Prostate gland (tissue), 2 donors: ENCODE data around the gene SRP68. TPM values are rescaled to one million over a fixed set of nuclear protein-coding genes. Genes with fewer than 3 reads are reported as not detected.

Experiments
- DNase-seq: peaks from one replicate; pipeline ENCODE4 v3.0.0-alpha.2; 2019; ENCODE audit warnings: low spot score
- H3K27ac ChIP-seq, 2 donors: fragments of 200-600 bp; sonication (generic); 2 replicates each; pipeline ENCODE4 v1.5.1; 2017 to 2019
- H3K27me3 ChIP-seq: fragments of 200-600 bp; sonication (generic); replicated peaks from 2 replicates; pipeline ENCODE4 v1.5.1; 2019; ENCODE audit not compliant: insufficient read depth
- H3K36me3 ChIP-seq, 2 donors: fragments of 200-600 bp; sonication (generic); 1 replicate in 1 of 2; 2 replicates in 1 of 2; pipeline versions ENCODE4 v1.5.1 to v1.8.1; 2017 to 2019
- H3K4me1 ChIP-seq: fragments of 200-600 bp; sonication (generic); replicated peaks from 2 replicates; pipeline ENCODE4 v1.5.1; 2019
- H3K4me3 ChIP-seq, 2 donors: fragments of 200-600 bp; sonication (generic); 2 replicates each; pipeline ENCODE4 v1.5.1; 2017 to 2019
- H3K9me3 ChIP-seq: fragments of 200-600 bp; sonication (generic); 2 replicates; pipeline ENCODE4 v1.5.1; 2017
- POLR2A ChIP-seq: fragments of 450-650 bp; IDR thresholded peaks from one replicate; pipeline ENCODE4 v1.6.1; 2016; ENCODE audit warnings: antibody characterized with exemption, mild to moderate bottlenecking
- POLR2AphosphoS5 ChIP-seq: sonication (generic); formaldehyde crosslinking; IDR thresholded peaks from one replicate; pipeline ENCODE4 v1.6.1; 2017; ENCODE audit warnings: antibody characterized with exemption
- WGBS: methylation state at CpG from one replicate; pipeline ENCODE4 v1.1.5; 2018; 5-methylcytosine and 5-hydroxymethylcytosine counted together
- intact Hi-C: fragments of 100-400 bp; cut with DNase I; formaldehyde crosslinking; loops from one replicate; pipeline ENCODE4 v1.14.2; 2022
- total RNA-seq, 2 donors: library from RNA; depleted of rRNA; stranded (reverse); fragments of >200 nt; gene quantifications; one replicate each; pipeline ENCODE4 v1.1.0, GENCODE V29; 2016
- TF ChIP-seq, protein P1 (sequence below), 4 experiments: fragments of 200-600 bp in 2 of 4; fragments of 450-650 bp in 2 of 4; sonication (generic) in 2 of 4; IDR thresholded peaks; 1 replicate in 3 of 4; 2 replicates in 1 of 4; pipeline ENCODE4 v1.5.1; 2016 to 2019; ENCODE audit warnings: antibody characterized with exemption in 4 of 4, mild to moderate bottlenecking in 2 of 4, moderate library complexity in 2 of 4

SRP68 gene
- total RNA-seq, 2 donors from 2014 or later: 33.5 to 51.2 TPM

DNA sequence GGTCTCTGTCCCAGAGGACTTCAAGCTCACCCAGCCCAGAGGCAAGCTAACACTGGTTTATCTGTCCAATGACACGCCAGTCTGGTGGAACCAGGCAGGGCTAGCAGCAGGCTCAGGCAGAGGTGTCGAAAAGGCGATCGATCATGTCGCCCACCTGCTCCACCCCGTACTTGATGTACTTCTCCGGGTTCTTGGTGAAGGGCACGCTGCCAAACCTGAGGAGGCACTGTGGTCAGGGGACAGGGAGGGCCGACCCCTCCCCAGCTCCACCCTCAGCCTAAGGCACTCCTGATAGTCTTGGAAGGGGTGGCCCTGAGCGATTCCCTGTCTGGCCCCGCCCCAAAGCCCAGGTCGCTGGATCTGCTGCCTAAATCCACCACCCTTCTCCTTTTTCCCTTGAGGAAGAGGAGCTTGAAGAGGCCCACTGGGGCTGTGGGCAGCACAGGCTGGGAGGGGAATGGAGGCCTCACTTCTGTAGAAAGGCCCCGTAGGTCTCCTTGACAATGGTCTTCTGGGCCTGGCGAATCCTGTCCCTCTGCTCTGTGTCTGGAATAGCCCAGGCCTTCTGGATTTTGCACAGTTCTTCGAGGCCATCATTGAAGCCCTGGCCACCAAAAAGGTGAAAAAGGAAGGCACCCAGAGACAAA, 11.3 kb upstream of the SRP68 start:
- H3K36me3 ChIP-seq: peaks cover 20 to 44% of the 10 kb centered on the region in 2 donors
- TF ChIP-seq POLR2A (no peak), POLR2AphosphoS5 (no peak)
- TF ChIP-seq, protein P1, sequence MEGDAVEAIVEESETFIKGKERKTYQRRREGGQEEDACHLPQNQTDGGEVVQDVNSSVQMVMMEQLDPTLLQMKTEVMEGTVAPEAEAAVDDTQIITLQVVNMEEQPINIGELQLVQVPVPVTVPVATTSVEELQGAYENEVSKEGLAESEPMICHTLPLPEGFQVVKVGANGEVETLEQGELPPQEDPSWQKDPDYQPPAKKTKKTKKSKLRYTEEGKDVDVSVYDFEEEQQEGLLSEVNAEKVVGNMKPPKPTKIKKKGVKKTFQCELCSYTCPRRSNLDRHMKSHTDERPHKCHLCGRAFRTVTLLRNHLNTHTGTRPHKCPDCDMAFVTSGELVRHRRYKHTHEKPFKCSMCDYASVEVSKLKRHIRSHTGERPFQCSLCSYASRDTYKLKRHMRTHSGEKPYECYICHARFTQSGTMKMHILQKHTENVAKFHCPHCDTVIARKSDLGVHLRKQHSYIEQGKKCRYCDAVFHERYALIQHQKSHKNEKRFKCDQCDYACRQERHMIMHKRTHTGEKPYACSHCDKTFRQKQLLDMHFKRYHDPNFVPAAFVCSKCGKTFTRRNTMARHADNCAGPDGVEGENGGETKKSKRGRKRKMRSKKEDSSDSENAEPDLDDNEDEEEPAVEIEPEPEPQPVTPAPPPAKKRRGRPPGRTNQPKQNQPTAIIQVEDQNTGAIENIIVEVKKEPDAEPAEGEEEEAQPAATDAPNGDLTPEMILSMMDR (IDR thresholded peaks at IDR 0.05): no peak
- WGBS: 70% methylated on average over 15 of the region's 15 CpGs
- H3K4me3 ChIP-seq: no peak overlapping the region
- intact Hi-C loops: no loop called here
- H3K27ac ChIP-seq: no peak overlapping the region
- H3K9me3 ChIP-seq: no peaks in the 10 kb centered on the region
- no peaks in the 10 kb centered on the region for H3K27me3 ChIP-seq
- DNase-seq: no peak
- H3K4me1 ChIP-seq: no peaks in the 10 kb centered on the region

DNA sequence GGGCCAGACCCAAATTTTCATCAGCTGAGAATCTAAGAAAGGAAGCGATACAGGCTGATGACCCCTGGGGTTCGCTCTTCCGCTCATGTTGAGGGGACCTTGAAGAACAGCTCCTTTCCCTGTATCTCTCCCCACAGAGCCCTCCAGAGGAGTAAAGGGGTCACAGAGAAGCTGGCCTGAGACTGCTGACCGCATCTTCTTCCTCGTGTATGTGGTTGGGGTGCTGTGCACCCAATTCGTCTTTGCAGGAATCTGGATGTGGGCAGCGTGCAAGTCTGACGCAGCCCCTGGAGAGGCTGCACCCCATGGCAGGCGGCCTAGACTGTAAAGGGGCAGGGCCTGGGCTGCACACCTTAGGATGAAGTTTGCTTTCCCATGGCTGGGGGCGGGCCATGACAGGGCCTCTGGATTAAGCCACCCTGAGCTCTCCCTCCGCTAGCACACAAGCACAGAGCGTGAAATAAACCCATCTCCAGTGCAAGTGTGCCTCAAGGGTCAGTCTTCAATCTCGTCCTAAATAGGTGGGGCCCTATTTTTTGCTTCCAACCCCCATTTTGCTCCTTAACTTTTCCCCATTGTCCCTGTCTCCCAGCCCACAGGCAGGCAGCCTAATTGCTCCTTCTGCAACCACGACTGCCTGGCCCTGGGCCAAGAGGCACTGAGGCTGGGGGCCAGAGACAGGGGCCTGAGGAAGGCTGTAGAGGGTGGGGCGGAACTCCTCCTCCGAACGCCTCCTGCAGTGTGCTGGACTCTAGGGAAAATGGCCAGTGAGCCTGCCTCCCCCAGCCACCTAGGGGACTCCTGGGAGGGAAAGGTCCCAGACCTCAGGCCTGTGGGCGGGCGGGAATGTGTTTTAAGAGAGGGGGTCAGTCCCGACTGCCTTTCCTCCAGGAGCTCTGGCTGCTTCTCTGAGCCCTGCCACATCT, 10.3 kb upstream of the SRP68 start:
- TF ChIP-seq POLR2A (no peak), POLR2AphosphoS5 (no peak)
- TF ChIP-seq, protein P1 (IDR thresholded peaks at IDR 0.05): no peak
- no peak overlapping the region for H3K27ac ChIP-seq
- no peak for DNase-seq
- no peak overlapping the region for H3K4me3 ChIP-seq
- no peaks in the 10 kb centered on the region for H3K27me3 ChIP-seq
- no peaks in the 10 kb centered on the region for H3K4me1 ChIP-seq
- WGBS: 74% methylated on average over 20 of the region's 20 CpGs
- H3K36me3 ChIP-seq: peaks cover 10 to 34% of the 10 kb centered on the region in 2 donors
- H3K9me3 ChIP-seq: no peaks in the 10 kb centered on the region
- intact Hi-C loops: no loop called here

DNA sequence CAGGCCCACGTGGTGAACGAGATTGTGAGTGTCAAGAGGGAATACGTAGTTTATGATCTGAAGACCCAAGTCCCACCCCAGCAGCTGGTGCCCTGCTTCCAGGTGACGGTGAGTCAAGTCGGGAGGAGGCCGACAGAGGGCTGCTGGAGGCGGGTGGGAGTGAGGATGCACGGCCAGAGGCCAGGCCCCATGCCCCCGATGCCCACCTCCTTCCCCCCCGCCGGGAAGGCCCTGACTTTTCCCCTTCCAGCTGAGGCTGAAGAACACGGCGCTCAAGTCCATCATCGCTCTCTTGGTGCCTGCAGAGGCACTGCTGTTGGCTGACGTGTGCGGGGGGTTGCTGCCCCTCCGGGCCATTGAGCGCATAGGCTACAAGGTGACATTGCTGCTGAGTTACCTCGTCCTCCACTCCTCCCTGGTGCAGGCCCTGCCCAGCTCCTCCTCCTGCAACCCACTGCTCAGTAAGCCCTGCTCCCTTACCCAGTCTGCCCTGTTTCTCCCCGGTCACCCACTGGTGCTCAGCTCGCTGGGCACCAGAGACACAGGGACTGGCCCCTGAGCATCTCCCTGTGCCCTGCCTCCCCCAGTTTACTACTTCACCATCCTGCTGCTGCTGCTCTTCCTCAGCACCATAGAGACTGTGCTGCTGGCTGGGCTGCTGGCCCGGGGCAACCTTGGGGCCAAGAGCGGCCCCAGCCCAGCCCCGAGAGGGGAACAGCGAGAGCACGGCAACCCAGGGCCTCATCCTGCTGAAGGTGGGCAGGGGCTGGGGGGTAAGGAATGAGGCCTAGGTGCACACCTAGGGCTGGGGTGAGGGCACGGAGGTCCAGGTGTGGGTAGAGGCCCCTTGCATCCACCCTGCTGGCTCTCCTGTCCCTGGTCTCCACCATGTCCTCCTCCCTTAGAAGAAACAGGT, 9.2 kb upstream of the SRP68 start:
- TF ChIP-seq POLR2A (no peak), POLR2AphosphoS5 (no peak)
- TF ChIP-seq, protein P1 (IDR thresholded peaks at IDR 0.05): no peak
- H3K27me3 ChIP-seq: peaks cover 7% of the 10 kb centered on the region
- WGBS: 69% methylated on average over 22 of the region's 27 CpGs
- intact Hi-C loops: no loop called here
- H3K4me1 ChIP-seq: no peaks in the 10 kb centered on the region
- H3K27ac ChIP-seq: no peak overlapping the region
- H3K36me3 ChIP-seq: peaks cover 10 to 31% of the 10 kb centered on the region in 2 donors
- no peaks in the 10 kb centered on the region for H3K9me3 ChIP-seq
- no peak overlapping the region for H3K4me3 ChIP-seq
- DNase-seq: no peak

DNA sequence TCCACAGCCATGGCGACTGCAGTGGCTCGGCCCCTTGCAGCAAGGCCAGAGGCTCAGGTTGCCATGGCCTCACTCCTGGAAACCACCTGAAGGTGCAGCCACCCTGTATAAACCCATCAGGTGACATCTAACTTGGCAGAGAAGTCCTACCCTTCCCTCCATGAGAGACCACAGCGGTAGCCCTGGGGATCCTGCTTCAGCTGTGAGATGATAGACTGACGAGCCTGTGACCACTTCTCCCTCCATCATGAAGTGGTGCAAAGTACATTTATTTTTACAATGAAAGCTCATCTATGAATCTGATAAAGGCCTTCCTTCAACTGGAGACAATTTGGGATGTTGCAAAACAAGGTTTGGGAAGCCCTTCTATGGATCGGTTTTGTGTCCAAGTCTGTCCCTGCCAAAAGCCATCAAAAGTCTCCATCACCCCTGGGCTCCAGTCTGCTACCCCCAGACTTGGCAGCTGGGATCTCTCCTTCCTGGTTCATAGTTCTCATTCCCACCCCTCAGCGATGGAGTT, 8.5 kb upstream of the SRP68 start:
- H3K27me3 ChIP-seq: peaks cover 13% of the 10 kb centered on the region
- no peaks in the 10 kb centered on the region for H3K9me3 ChIP-seq
- intact Hi-C loops: no loop called here
- no peak overlapping the region for H3K27ac ChIP-seq
- H3K4me1 ChIP-seq: no peaks in the 10 kb centered on the region
- no peak for TF ChIP-seq POLR2A
- TF ChIP-seq, protein P1 (IDR thresholded peaks at IDR 0.05): no peak
- TF ChIP-seq POLR2AphosphoS5: no peak
- DNase-seq: no peak
- no peak overlapping the region for H3K4me3 ChIP-seq
- 48% methylated on average over 4 of the region's 6 CpGs for WGBS
- peaks cover 4 to 27% of the 10 kb centered on the region in 2 donors for H3K36me3 ChIP-seq
